Parathyroid adenoma (tissue), 2 donors: Measurements from ENCODE around the gene TYW1.
"Not testable (repeated sequence)": the region's sequence is repeated elsewhere in the genome, so short reads cannot be mapped to it uniquely, and the experiment has no call there.

Experiments used
- H2AFZ ChIP-seq: fragments of 300-600 bp; sonication (generic); one replicate; pipeline ENCODE4 v1.7.0; 2017; ENCODE audit warnings: antibody characterized with exemption, mild to moderate bottlenecking
- H3K27ac ChIP-seq: fragments of 300-600 bp; sonication (generic); one replicate; pipeline ENCODE4 v1.7.0; 2017
- H3K27me3 ChIP-seq: fragments of 300-600 bp; sonication (generic); one replicate; pipeline ENCODE4 v1.7.0; 2017; ENCODE audit warnings: low read length; ENCODE audit not compliant: control insufficient read depth, insufficient read depth
- H3K36me3 ChIP-seq: fragments of 300-600 bp; sonication (generic); one replicate; pipeline ENCODE4 v1.7.0; 2017; ENCODE audit warnings: low read length; ENCODE audit not compliant: control insufficient read depth, insufficient read depth
- H3K4me1 ChIP-seq: fragments of 300-600 bp; sonication (generic); one replicate; pipeline ENCODE4 v1.7.0; 2017; ENCODE audit warnings: control low read depth
- H3K4me2 ChIP-seq: fragments of 300-600 bp; sonication (generic); one replicate; pipeline ENCODE4 v1.7.0; 2017; ENCODE audit warnings: low read length
- H3K4me3 ChIP-seq: fragments of 300-600 bp; sonication (generic); one replicate; pipeline ENCODE4 v1.7.0; 2017; ENCODE audit warnings: low read depth, low read length
- H3K79me2 ChIP-seq: fragments of 300-600 bp; sonication (generic); one replicate; pipeline ENCODE4 v1.7.0; 2017; ENCODE audit warnings: control low read depth
- H3K9ac ChIP-seq: fragments of 300-600 bp; sonication (generic); one replicate; pipeline ENCODE4 v1.7.0; 2017; ENCODE audit warnings: mild to moderate bottlenecking
- H3K9me3 ChIP-seq: fragments of 300-600 bp; sonication (generic); one replicate; pipeline ENCODE4 v1.7.0; 2017; ENCODE audit warnings: low read length; ENCODE audit not compliant: control insufficient read depth
- TF ChIP-seq, protein P1 (sequence below): fragments of 300-600 bp; sonication (generic); IDR thresholded peaks from one replicate; pipeline ENCODE4 v1.7.0; 2017; ENCODE audit warnings: antibody characterized with exemption, mild to moderate bottlenecking
- donor health status: primary hyperparathyroidism.

Gene TYW1

DNA sequence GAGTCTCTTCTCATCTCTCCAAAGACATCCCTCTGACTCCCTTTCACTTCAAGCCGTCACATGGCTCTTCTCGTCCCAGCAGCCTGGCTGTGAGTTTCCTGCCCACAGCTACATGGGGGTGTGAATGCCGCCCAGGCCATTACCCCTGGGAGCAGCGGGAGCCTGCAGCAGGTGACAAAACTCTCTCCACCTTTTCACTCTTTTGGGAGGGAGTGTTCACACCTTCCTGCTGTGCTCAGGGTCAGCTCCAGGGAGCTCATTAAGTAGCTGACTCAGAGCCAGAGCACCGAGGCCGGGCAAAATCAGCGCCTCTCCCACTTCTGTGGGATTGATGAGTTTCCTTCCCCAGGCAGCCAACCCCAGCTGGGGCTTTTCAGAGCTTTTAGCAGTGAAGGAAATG is 271.3 kb downstream of the TYW1 start:
- Histone ChIP-seq H2AFZ (no peak overlapping the region), H3K9ac (no peak overlapping the region), H3K27ac (no peak overlapping the region), H3K9me3 (no peaks in the 10 kb centered on the region), H3K36me3 (no peaks in the 10 kb centered on the region), H3K27me3 (no peaks in the 10 kb centered on the region), H3K4me1 (peaks cover 3% of the 10 kb centered on the region), H3K79me2 (no peaks in the 10 kb centered on the region), H3K4me2 (no peak overlapping the region), H3K4me3 (no peak overlapping the region)
- TF ChIP-seq, protein P1, sequence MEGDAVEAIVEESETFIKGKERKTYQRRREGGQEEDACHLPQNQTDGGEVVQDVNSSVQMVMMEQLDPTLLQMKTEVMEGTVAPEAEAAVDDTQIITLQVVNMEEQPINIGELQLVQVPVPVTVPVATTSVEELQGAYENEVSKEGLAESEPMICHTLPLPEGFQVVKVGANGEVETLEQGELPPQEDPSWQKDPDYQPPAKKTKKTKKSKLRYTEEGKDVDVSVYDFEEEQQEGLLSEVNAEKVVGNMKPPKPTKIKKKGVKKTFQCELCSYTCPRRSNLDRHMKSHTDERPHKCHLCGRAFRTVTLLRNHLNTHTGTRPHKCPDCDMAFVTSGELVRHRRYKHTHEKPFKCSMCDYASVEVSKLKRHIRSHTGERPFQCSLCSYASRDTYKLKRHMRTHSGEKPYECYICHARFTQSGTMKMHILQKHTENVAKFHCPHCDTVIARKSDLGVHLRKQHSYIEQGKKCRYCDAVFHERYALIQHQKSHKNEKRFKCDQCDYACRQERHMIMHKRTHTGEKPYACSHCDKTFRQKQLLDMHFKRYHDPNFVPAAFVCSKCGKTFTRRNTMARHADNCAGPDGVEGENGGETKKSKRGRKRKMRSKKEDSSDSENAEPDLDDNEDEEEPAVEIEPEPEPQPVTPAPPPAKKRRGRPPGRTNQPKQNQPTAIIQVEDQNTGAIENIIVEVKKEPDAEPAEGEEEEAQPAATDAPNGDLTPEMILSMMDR: no peak

DNA sequence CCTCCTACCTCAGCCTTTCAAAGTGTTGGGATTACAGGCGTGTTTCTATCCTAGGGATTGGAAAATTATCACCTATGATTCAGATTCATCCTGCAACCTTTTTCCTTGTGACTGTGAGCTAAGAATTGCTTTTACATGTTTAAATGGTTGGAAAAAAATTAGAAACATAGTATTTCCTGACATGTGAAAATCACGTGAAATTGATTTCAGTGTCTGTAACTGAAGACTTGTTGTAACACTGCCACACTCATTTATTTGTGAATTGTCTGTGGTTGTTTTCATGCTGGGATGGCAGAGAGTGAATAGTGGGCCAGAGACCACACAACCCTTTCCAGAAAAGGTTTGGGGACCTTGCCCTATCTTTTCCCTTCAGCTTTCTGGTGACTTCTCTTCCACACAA is 273.3 kb downstream of the TYW1 start:
- H3K4me3 ChIP-seq, H3K27ac ChIP-seq, H3K9me3 ChIP-seq, H3K9ac ChIP-seq, H3K79me2 ChIP-seq, H3K36me3 ChIP-seq, H3K4me1 ChIP-seq, H2AFZ ChIP-seq, H3K27me3 ChIP-seq, H3K4me2 ChIP-seq: not testable (repeated sequence)
